Measurements from ENCODE around the gene ATRAID. TPM values are rescaled to one million over a fixed set of nuclear protein-coding genes. Genes with fewer than 3 reads are reported as not detected.

ATRAID gene
- total RNA-seq, 1 donor from 2014 or later = 115 TPM

GRCh38 chr2:27240406-27240805, 28.6 kb downstream of the ATRAID start:
- intact Hi-C loops (cut with DNase I) = no loop called here
- DNase-seq (ENCODE audit: missing footprints) (no peak), ATAC-seq (no peak)

GRCh38 chr2:27241761-27242613, 30.1 kb downstream of the ATRAID start:
- ATAC-seq = no peak

GRCh38 chr2:27242614-27242951, 30.7 kb downstream of the ATRAID start:
- intact Hi-C loops (cut with DNase I) = no loop called here
- no peak for DNase-seq (ENCODE audit: missing footprints)
- ATAC-seq = no peak

More at GRCh38 chr2:27241761-27242613, 30.1 kb downstream of the ATRAID start:
- DNase-seq (ENCODE audit: missing footprints) = no peak
- intact Hi-C loops (cut with DNase I) = no loop called here

- intact Hi-C loops (cut with DNase I) = no loop called here
- DNase-seq (ENCODE audit: missing footprints) = no peak
- no peak for ATAC-seq
Measured at GRCh38 chr2:27243391-27244130, 31.7 kb downstream of the ATRAID start.

GRCh38 chr2:27245116-27245515, 33.3 kb downstream of the ATRAID start:
- DNase-seq (ENCODE audit: missing footprints) = no peak
- peak; percentile 30 for ATAC-seq
- intact Hi-C loops (cut with DNase I) = no loop called here

- no peak for DNase-seq (ENCODE audit: missing footprints)
- ATAC-seq = no peak
- intact Hi-C loops (cut with DNase I) = no loop called here
Measured at GRCh38 chr2:27245626-27246025, 33.8 kb downstream of the ATRAID start.

GRCh38 chr2:27247893-27248292, 36.1 kb downstream of the ATRAID start:
- ATAC-seq (no peak), DNase-seq (ENCODE audit: missing footprints) (no peak)
- intact Hi-C loops (cut with DNase I) = no loop called here

- intact Hi-C loops (cut with DNase I) = no loop called here
- no peak for ATAC-seq
- no peak for DNase-seq (ENCODE audit: missing footprints)
Measured at GRCh38 chr2:27249159-27249890, 37.5 kb downstream of the ATRAID start.

- intact Hi-C loops (cut with DNase I) = loop anchor here (1.0 kb wide), 1 partner anchor 30 kb away; no protein-coding TSS in a partner anchor
- DNase-seq (ENCODE audit: missing footprints) (peak; percentile 78), ATAC-seq (peak; percentile 58)
Measured at GRCh38 chr2:27249891-27250651, 38.2 kb downstream of the ATRAID start.

GRCh38 chr2:27250652-27251379, 39.0 kb downstream of the ATRAID start:
- no peak for DNase-seq (ENCODE audit: missing footprints)
- intact Hi-C loops (cut with DNase I) = loop anchor here (1.0 kb wide), 1 partner anchor 29 kb away; no protein-coding TSS in a partner anchor
- ATAC-seq = no peak

- intact Hi-C loops (cut with DNase I) = no loop called here
- DNase-seq (ENCODE audit: missing footprints) (no peak), ATAC-seq (no peak)
Measured at GRCh38 chr2:27251766-27252165, 39.9 kb downstream of the ATRAID start.

- ATAC-seq = no peak
- no peak for DNase-seq (ENCODE audit: missing footprints)
- intact Hi-C loops (cut with DNase I) = no loop called here
Measured at GRCh38 chr2:27255187-27255586, 43.3 kb downstream of the ATRAID start.

GRCh38 chr2:27255660-27256059, 43.8 kb downstream of the ATRAID start:
- ATAC-seq (no peak), DNase-seq (ENCODE audit: missing footprints) (no peak)
- intact Hi-C loops (cut with DNase I) = no loop called here

GRCh38 chr2:27256855-27257454, 45.1 kb downstream of the ATRAID start:
- ATAC-seq (no peak), DNase-seq (ENCODE audit: missing footprints) (no peak)
- intact Hi-C loops (cut with DNase I) = no loop called here

GRCh38 chr2:27258051-27258450, 46.2 kb downstream of the ATRAID start:
- ATAC-seq (no peak), DNase-seq (ENCODE audit: missing footprints) (no peak)
- intact Hi-C loops (cut with DNase I) = no loop called here

- ATAC-seq = no peak
- intact Hi-C loops (cut with DNase I) = loop anchor here (5.0 kb wide), 1 partner anchor 41 kb away; no protein-coding TSS in a partner anchor
Measured at GRCh38 chr2:27261241-27261925, 49.5 kb downstream of the ATRAID start.

GRCh38 chr2:27261926-27262298, 50.1 kb downstream of the ATRAID start:
- intact Hi-C loops (cut with DNase I) = loop anchor here (5.0 kb wide), 1 partner anchor 40 kb away; no protein-coding TSS in a partner anchor
- DNase-seq (ENCODE audit: missing footprints) = no peak
- ATAC-seq = no peak

More at GRCh38 chr2:27261241-27261925, 49.5 kb downstream of the ATRAID start:
- no peak for DNase-seq (ENCODE audit: missing footprints)

Measured in Right ventricle myocardium inferior (tissue), 1 donor.